Bronchial epithelial cell (primary cell): ENCODE measurements around the gene PCSK1N. TPM values are rescaled to one million over a fixed set of nuclear protein-coding genes. Genes with fewer than 3 reads are reported as not detected.

Experiments
- DNase-seq: peaks from one replicate; pipeline ENCODE4 v3.0.0-alpha.2; 2010; ENCODE audit warnings: low read depth
- FAIRE-seq: peaks from 2 replicates; lab custom pipeline; 2011; peaks lifted over from hg19 to GRCh38; lab: Jason Lieb, UNC
- H3K27me3 ChIP-seq: 2 replicates; pipeline ENCODE4 v1.5.1; 2011; ENCODE audit warnings: low read length; ENCODE audit not compliant: control insufficient read depth, insufficient read depth
- H3K36me3 ChIP-seq: 2 replicates; pipeline ENCODE4 v1.5.1; 2011; ENCODE audit warnings: low read length; ENCODE audit not compliant: control insufficient read depth, insufficient read depth
- H3K4me3 ChIP-seq: 2 replicates; pipeline ENCODE4 v1.5.1; 2011; ENCODE audit warnings: mild to moderate bottlenecking, low read depth, low read length, control low read depth
- total RNA-seq: library from RNA; depleted of rRNA; stranded (reverse); fragments of >200 nt; gene quantifications from 2 replicates; pipeline ENCODE4 v1.2.1, GENCODE V29; 2014
- TF ChIP-seq, protein P1 (sequence below): IDR thresholded peaks from 2 replicates; pipeline ENCODE4 v1.5.1; 2011; ENCODE audit warnings: mild to moderate bottlenecking, moderate library complexity, low read length, control low read depth, inconsistent platforms; ENCODE audit not compliant: insufficient read depth, severe bottlenecking

PCSK1N gene
- total RNA-seq, 1 donor from 2014 or later, result 0.26 TPM

DNA sequence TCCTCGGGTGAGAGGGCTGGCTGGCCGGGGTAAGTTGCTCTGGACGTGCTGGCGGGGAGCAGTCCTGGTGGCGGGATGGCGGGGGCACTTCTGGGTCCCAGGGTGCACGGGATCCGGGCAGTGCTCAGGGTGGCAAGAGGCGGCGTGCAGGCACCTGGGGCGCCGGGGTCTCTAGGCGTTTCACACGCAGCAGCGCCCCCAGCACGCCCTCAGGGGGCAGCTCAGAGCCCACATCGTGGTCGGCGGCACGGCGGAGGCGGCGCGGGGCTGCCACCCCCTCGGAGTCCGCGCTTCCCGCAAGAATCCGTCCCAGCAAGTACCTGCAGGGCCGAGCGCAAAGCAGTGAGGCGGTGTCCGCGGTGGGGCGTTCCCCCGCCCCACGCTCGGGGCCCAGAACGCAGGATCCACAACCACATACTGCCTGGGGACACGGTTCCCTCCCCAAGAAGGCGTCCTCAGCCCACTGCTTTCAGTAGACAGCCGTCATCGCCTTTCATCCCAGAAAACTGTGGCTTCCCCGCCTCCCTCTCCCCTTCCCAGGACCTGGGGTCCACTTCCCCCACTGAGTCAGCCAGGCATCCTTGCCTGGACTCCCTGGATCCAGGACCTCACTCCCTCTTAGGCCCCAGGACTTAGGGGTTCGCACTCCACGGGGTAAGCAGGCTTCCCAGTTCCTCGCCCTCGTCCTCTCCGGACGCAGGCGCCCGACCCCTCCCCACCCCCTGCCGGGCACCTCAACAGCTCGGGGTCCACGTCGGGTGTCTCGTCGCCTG is 4.1 kb downstream of the PCSK1N start:
- DNase-seq (no peak), FAIRE-seq (no peak)
- Histone ChIP-seq H3K36me3 (no peaks in the 10 kb centered on the region), H3K27me3 (no peaks in the 10 kb centered on the region), H3K4me3 (no peak overlapping the region)
- TF ChIP-seq, protein P1, sequence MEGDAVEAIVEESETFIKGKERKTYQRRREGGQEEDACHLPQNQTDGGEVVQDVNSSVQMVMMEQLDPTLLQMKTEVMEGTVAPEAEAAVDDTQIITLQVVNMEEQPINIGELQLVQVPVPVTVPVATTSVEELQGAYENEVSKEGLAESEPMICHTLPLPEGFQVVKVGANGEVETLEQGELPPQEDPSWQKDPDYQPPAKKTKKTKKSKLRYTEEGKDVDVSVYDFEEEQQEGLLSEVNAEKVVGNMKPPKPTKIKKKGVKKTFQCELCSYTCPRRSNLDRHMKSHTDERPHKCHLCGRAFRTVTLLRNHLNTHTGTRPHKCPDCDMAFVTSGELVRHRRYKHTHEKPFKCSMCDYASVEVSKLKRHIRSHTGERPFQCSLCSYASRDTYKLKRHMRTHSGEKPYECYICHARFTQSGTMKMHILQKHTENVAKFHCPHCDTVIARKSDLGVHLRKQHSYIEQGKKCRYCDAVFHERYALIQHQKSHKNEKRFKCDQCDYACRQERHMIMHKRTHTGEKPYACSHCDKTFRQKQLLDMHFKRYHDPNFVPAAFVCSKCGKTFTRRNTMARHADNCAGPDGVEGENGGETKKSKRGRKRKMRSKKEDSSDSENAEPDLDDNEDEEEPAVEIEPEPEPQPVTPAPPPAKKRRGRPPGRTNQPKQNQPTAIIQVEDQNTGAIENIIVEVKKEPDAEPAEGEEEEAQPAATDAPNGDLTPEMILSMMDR, result no peak

DNA sequence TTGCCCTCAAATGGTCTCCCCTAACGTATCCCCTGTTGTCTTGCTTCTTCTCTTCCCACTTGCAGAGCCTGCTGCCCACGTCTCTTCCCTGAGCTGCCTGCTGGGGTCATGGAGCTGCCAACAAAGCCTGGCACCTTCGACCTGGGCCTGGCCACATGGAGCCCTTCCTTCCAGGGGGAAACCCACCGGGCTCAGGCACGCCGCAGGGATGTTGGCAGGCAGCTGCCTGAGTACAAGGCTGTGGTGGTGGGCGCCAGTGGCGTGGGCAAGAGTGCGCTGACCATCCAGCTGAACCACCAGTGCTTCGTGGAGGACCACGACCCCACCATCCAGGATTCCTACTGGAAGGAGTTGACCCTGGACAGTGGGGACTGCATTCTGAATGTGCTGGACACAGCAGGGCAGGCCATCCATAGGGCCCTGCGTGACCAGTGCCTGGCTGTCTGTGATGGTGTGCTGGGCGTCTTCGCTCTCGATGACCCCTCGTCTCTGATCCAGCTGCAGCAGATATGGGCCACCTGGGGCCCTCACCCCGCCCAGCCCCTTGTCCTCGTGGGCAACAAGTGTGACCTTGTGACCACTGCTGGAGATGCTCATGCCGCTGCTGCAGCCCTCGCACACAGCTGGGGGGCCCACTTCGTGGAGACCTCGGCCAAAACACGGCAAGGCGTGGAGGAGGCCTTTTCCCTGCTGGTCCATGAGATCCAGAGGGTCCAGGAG is 6.2 kb downstream of the PCSK1N start:
- DNase-seq (no peak), FAIRE-seq (no peak)
- TF ChIP-seq, protein P1, result no peak
- no peaks in the 10 kb centered on the region for H3K36me3 ChIP-seq
- no peak overlapping the region for H3K4me3 ChIP-seq
- H3K27me3 ChIP-seq, result no peaks in the 10 kb centered on the region

DNA sequence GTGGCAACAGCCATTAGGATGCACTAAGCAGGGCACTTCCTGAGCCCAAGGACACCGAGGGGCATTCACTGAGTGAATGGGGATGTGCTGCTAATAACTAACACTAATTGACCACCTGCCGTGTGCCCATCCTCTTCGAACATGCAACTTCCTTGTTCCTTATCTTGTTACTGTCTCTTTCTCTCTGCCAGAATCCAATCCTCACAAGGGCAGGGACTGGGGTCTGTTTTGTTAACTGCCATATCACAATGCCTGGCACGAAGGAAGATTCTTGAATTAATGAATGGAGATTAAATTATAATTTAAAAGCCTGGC is 7.8 kb downstream of the PCSK1N start:
- TF ChIP-seq, protein P1, result no peak
- FAIRE-seq (no peak), DNase-seq (no peak)
- no peaks in the 10 kb centered on the region for H3K36me3 ChIP-seq
- no peak overlapping the region for H3K4me3 ChIP-seq
- H3K27me3 ChIP-seq, result no peaks in the 10 kb centered on the region

DNA sequence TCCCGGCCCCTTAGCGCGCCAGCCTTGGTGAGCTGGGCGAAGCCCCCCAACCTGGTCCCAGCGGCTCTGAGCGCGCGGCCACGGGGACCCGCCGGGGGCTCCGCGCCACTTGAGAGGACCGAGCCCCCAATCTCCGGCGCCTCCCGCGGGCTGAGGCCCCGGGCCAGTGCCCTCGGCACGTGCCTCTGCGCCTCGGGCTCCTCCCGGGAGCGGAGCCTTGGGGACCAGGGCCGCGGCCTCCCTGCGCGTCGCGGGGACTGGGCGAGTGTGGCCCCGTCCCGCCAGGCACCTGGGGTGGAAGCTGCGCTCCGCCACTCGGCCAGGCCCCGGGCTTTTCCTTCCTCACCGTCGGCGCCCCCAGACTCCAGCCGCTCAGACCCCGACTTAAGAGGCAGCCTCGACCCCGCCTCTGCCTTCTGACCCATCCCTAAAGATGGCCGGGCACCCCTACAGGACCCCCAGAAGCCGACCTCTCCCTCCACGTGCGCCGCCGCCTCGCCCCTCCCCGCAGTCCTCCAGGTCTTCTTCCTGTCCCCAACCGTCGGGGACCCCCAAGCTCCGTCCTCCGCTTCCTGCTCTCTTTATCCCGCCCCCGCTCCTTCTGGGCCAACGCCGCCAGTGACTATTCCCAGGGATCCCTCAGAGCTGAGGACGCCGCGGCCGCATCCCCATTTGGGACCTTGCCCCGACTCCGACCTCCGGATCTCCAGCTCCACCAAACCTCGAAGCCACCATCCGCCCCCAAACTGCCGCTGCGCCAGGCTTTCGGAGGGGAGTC is 8.3 kb downstream of the PCSK1N start:
- Histone ChIP-seq H3K4me3 (no peak overlapping the region), H3K27me3 (no peaks in the 10 kb centered on the region), H3K36me3 (no peaks in the 10 kb centered on the region)
- no peak for DNase-seq
- no peak for FAIRE-seq
- TF ChIP-seq, protein P1, result no peak

DNA sequence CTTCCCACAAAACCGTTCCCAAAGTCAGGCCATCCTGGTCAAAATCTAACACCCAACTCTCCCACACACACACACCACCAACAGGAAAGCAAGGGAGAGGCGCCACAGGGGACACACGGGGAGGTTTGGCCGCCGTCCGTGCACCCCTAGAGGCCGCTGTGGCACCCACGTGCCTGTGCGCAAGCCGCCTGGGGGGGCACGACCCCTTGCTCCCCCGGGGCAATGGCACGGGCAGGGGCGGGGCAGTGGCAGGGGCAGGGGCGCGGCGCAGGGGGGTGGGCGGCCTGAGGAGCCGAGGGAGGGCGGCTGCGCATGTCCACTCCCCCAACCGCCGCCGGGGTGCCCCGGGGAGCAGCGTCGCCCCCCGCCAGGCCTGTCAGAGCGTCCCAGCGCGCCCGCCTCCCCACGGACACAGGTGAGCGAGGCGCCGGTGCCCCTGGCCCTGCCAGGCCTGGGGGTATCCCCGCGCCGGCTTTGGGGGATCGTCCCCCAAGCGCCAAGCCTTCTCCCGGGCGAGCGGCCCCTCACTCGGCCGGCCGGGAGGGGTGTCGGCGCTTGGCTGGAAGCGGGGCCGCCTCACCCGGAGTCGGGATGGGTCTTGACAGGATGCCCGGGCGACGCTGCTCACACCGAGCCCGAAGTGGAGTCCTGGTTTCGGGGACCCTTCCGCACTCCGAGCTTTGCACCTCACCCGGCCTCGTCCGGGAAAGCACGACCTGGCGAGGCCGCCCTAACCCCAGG is 9.1 kb downstream of the PCSK1N start, which contains the start of gene ERAS:
Gene ERAS (plus strand): TSS at position 379 of the 741 bp plus-strand sequence. CDS start 2,611 bp downstream, outside the sequence.
- DNase-seq (no peak), FAIRE-seq (no peak)
- TF ChIP-seq, protein P1, result no peak
- no peaks in the 10 kb centered on the region for H3K36me3 ChIP-seq
- no peak within 1 kb of the TSS for H3K4me3 ChIP-seq
- H3K27me3 ChIP-seq, result no peaks in the 10 kb centered on the region
